HG02943 (cell line): ENCODE data around the gene HEXB.
"Not testable (repeated sequence)": the region's sequence is repeated elsewhere in the genome, so short reads cannot be mapped to it uniquely, and the experiment has no call there.

ENCODE experiments used
- ATAC-seq: cut with Tn5 transposase; IDR thresholded peaks from one replicate; pipeline ENCODE4 v1.9.1; 2021; ENCODE audit warnings: mild to moderate bottlenecking, low read depth, moderate library complexity; ENCODE audit not compliant: unreplicated experiment

The HEXB gene

DNA sequence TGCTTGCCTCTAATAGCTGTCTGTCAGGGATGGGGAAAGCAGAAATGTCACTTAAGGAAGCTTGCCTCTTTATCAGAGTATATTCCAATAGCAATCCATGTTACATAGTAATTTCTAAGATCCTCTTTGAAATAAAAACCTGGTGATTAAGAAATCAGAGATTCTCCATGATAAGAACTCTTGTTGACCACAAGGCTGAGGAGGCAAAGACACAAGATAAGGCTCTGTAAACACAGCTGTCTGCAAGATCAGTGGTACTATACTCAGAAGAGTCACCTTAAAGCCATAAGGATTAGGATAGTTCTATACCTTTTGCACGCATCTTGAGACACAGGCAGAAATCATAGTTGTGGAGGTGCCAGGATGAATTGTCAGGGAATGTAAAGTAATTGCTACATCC lies 40.3 kb downstream of the HEXB start:
- no peak for ATAC-seq

DNA sequence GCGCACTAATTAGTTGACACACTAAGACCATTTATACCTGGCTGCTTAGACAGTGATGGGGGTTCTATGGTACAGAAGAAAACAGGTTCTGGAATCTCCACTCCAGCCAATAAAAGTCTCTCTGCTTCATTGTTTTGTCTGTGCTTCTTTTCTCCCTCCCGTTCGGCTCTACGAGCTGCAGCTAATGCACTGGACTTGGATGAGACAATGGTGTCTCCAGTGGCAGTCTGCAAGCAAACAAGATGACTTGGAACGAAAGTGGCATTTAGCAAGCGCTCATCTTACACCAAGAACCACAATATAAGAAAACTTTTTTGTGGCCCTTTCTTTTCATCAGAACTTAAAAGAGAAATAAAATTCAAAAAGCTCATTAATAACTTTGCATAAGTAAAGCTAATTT lies 51.7 kb downstream of the HEXB start:
- no peak for ATAC-seq

DNA sequence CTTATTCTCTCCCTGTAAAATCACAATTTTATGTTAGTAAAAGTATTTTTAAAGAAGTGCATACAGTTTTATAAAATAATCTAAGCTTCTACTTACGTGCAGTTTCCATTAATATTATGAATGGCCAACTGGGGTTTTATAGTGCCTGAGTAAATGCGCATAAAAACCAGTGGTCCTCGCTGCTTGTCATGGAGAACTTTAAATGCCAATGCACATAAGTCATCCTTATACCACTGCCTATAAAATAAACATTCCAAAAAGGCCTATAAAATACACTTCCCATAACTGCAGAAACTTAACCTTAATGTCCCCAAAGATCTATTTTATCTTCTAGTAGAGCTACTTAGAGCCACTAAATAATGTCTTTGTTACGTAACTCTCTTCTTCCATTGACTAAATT lies 53.4 kb downstream of the HEXB start:
- ATAC-seq, result no peak

DNA sequence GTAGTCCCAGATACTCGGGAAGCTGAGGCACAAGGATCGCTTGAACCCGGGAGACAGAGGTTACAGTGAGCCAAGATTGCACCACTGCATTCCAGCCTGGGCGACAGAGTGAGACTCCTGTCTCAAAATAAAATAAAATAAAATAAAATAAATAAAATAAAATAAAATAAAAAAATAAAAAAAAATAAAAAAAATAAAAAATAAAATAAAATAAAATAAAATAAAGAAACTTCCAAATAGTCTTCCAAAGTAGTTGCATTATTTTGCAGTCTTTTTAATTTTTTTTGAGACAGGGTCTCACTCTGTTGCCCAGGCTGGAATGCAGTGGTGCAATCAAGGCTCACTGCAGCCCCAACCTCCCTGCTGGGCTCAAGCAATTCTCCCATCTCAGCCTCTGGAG lies 63.7 kb downstream of the HEXB start:
- not testable (repeated sequence) for ATAC-seq

DNA sequence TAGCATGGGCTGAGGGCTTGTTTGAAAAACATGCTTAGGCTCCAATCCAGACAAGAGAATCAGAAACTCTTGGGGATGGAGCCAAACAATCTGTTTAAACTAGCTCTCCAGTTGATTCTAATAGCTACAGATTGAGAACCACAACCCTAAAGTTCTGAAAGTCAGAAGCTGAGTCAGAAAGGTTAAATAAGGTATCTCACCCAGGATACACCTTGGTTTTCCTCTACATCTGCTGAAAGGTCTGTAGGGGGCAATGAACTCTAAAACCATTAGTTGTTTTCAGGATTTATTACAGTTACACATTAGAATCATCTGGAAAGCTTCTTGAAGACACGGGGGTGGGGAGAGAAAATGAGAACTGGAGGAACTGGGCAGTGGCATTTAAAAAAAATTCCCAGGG lies 76.2 kb downstream of the HEXB start:
- no peak for ATAC-seq

DNA sequence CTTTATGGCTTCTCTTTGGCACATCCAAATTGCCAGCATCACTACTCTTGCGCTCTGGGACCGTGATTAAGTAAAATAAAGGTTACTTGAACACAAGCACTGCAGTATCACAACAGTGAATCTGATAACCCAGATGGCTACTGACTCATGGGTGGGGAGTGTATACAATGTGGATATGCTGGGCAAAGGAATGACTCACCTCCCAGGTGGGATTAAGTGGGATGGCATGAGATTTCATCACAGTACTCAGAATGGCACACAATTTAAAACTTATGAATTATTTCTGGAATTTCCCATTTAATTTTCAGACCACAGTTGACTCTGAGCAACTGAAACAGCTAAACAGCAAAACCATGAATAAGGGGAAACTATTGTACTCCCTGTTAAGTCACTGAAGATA lies 77.6 kb downstream of the HEXB start:
- ATAC-seq, result no peak

DNA sequence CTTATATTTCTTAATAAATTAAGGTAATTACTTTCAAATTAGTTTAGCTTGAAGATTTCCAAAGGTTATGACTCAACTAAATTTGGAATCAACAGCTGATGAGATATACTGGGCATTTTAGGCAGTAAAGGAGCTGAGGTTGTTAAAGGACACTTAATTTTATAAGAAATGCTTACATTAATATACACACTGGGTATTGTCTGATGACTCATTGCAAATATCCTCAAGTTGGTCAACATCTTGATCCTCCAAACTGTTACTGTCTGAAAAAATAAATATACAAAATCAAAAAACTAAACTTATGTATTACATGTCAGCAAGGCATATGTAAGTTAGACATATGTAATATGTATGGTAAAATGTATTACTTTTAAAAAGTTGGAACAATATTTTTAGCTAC lies 78.5 kb downstream of the HEXB start:
- ATAC-seq, result no peak

DNA sequence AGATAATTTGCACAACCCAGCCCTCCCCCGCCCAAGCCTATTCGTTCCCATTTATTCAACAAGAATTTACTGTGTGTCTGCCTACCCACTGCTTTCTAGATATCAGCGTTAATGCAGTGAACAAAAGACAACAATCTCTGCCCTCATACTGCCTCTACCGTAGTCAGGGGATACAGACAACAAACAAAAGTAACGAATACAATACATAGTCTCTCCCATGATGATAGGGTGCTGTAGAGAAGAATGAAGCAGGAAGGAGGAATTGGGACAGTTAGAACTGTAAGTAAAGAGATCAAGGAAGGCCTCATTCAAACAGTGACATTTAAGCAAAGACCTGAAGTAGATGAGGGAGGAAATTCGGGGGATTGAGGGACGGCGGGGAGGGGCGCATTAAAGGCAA lies 80.2 kb downstream of the HEXB start:
- ATAC-seq, result no peak

DNA sequence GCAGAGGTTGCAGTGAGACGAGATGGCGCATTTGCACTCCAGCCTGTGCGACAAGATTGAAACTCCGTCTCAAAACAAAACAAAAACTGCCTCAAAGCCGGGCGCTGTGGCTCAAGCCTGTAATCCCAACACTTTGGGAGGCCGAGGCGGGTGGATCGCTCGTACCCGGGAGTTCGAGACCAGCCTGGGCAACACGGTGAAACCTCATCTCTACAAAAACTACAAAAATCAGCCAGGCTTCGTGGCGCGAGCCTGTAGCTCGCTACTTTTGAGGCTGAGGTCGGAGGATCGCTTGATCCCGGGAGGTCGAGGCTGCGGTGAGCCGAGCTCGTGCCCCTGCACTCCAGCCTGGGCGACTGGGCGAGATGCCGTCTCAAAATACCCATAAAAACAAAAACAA lies 80.9 kb downstream of the HEXB start:
- ATAC-seq, result no peak

DNA sequence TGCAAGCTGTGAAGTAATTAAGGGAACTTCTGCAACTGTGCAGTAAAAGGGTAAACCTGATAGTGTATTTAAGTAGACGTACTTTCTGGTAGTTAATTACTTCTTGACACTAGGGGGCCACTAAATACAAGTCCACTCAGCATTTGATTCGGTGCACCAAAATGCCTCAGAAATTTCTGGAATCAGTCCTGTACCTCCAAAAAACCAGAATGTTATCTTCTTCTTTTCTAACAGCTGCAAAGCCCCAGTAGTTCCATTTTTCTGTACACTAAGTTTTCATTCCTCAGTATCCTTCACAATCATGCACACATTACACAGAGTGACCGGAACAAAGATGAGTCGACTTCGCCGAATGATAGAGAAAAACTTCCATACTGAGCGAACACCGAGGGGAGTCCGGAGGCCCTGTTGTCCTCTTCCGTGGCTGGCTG lies 81.4 kb downstream of the HEXB start:
- peak; percentile 55 for ATAC-seq

DNA sequence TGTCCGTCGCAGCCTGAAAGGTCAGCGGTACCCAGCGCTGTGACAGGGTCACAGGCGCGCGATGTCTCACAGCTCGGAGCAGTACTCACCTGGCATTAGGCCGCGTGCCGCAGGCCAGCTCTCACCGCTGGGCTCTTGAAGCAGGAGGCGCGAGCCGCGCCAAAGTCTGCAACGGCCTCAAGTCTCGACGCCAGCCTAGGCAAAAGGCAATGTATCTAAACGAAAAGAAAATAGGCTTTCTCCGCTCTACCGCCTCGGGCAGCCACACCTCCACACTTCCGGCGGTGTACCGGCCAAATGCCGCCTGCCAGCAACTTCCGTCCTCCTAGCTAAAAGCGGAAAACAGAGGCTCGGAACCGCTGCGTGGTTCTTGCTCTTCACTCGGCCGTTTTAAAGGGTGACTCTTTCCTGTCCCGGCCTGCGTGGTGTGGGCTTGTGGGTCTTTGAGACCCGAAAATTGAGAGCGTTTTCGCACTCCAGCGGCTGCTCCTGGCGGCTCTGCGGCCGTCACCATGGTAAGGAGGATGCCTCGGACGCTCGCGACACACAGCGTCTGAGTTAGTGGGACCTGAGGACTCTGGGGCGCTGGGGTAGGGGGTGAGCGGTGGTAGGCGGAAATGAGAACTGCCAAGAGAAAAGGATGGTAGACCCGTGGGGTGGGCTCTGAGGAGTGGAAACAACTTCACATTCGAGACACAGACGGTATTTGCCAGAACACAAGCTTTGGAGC lies 82.0 kb downstream of the HEXB start, which contains the start of the genes GFM2 and NSA2:
Gene GFM2, minus strand, starts transcription at position 269 of the 730 bp plus-strand sequence. CDS start 3,375 bp downstream, outside the sequence.
Gene NSA2, plus strand, starts transcription at position 401 of the 730 bp plus-strand sequence. Its CDS starts 112 bp downstream, at position 513.
- ATAC-seq, result peak; percentile 91

DNA sequence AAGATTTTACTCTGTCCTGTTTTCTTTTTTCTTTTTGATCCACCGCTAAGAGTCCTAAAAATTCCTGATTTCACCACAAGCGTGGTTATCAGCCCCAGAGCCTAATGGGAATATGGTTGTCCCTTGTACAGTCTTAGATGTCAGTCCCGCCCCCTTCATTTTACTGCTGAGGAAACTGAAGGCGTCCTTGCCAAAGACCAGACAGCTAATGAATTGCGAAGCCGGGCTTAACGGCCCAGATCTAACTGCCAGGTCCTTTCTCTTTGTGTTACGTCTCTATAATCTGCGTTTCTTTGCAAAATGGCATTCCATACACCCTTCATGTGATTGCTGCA lies 82.5 kb downstream of the HEXB start:
- no peak for ATAC-seq
